A549 treated with AZD9567 at 1 μM for 4 hours (cell line): Measurements from ENCODE around the gene AMPD3. TPM values are rescaled to one million over a fixed set of nuclear protein-coding genes. Genes with fewer than 3 reads are reported as not detected.

Source experiments
- total RNA-seq: library from RNA; stranded (reverse); fragments of 200-300 nt; extraction: Qiagen RNA extraction; gene quantifications from 5 replicates; pipeline ENCODE4 v1.2.3, GENCODE V29; 2022; ENCODE audit not compliant: insufficient read depth

Gene AMPD3
- 5.3 to 7.0 TPM (median 6.3 TPM) in 5 replicates for total RNA-seq

GRCh38 chr11:10454878-10455631, at the start of gene AMPD3:
TSS of gene AMPD3 (plus strand) at chr11:10455264. CDS start at chr11:10461520, 6,256 bp downstream.

GRCh38 chr11:10540915-10541560, 86.0 kb downstream of the AMPD3 start, which contains the start of gene RNF141:
TSS of gene RNF141 (minus strand) at chr11:10541187. CDS start at chr11:10534158, 7,029 bp downstream.

Other genes starting within 250 kb of the AMPD3 start
- 10.2 to 18.4 TPM (median 13.7 TPM) in 5 replicates for gene SBF2, start 161.0 kb upstream of the AMPD3 start, total RNA-seq
- gene ADM, start 150.2 kb upstream of the AMPD3 start, total RNA-seq = 80.7 to 118 TPM (median 102 TPM) in 5 replicates
- gene RNF141, start 85.9 kb downstream of the AMPD3 start, total RNA-seq = 18.9 to 29.0 TPM (median 26.9 TPM) in 5 replicates
- gene LYVE1, start 113.4 kb downstream of the AMPD3 start, total RNA-seq = 0.21 to 0.61 TPM (median 0.23 TPM) in 4 of 5 replicates, not detected in the other
- gene IRAG1, start 238.5 kb downstream of the AMPD3 start, total RNA-seq = 0.02 to 0.08 TPM (median 0.03 TPM) in 4 of 5 replicates, not detected in the other